Astrocyte (in vitro differentiated cells and primary cell): Measurements from ENCODE around the gene DOCK7. TPM values are rescaled to one million over a fixed set of nuclear protein-coding genes. Genes with fewer than 3 reads are reported as not detected.

Experiments used
- DNase-seq: peaks from one replicate; pipeline ENCODE4 v3.0.0-alpha.2; 2010; ENCODE audit warnings: low read depth
- FAIRE-seq: peaks from 2 replicates; lab custom pipeline; 2011; peaks lifted over from hg19 to GRCh38; lab: Jason Lieb, UNC
- H2AFZ ChIP-seq: 2 replicates; pipeline ENCODE4 v1.6.0; 2012; ENCODE audit warnings: low read depth, low read length, inconsistent platforms
- H3K27ac ChIP-seq: 2 replicates; pipeline ENCODE4 v1.5.1; 2011; ENCODE audit warnings: low read depth, low read length, inconsistent platforms
- H3K27me3 ChIP-seq: 2 replicates; pipeline ENCODE4 v1.6.0; 2011; ENCODE audit warnings: low read length, inconsistent platforms; ENCODE audit not compliant: insufficient read depth
- H3K36me3 ChIP-seq: 2 replicates; pipeline ENCODE4 v1.5.1; 2011; ENCODE audit warnings: low read length, inconsistent platforms; ENCODE audit not compliant: insufficient read depth
- H3K4me1 ChIP-seq: 2 replicates; pipeline ENCODE4 v1.5.1; 2011; ENCODE audit warnings: low read length, inconsistent platforms; ENCODE audit not compliant: insufficient read depth
- H3K4me2 ChIP-seq: 2 replicates; pipeline ENCODE4 v1.6.0; 2012; ENCODE audit warnings: low read length, inconsistent platforms
- H3K4me3 ChIP-seq: 2 replicates; pipeline ENCODE4 v1.5.1; 2011; ENCODE audit warnings: low read depth, mild to moderate bottlenecking, low read length, inconsistent platforms; ENCODE audit not compliant: insufficient read depth
- H3K79me2 ChIP-seq: 2 replicates; pipeline ENCODE4 v1.6.0; 2012; ENCODE audit warnings: mild to moderate bottlenecking, low read length, inconsistent platforms; ENCODE audit not compliant: insufficient read depth
- H3K9ac ChIP-seq: 2 replicates; pipeline ENCODE4 v1.6.0; 2012; ENCODE audit warnings: mild to moderate bottlenecking, low read length, inconsistent platforms
- H3K9me3 ChIP-seq: 2 replicates; pipeline ENCODE4 v1.5.1; 2012; ENCODE audit warnings: low read depth, mild to moderate bottlenecking, low read length, inconsistent platforms; ENCODE audit not compliant: insufficient read depth
- H4K20me1 ChIP-seq: 2 replicates; pipeline ENCODE4 v1.6.0; 2012; ENCODE audit warnings: low read length, inconsistent platforms; ENCODE audit not compliant: insufficient read depth
- H3K27ac Mint-ChIP-seq: one replicate; pipeline ENCODE4 v1.8.0; 2021; ENCODE audit warnings: mild to moderate bottlenecking, mixed read lengths; ENCODE audit not compliant: unreplicated experiment
- H3K27me3 Mint-ChIP-seq: one replicate; pipeline ENCODE4 v1.8.0; 2021; ENCODE audit warnings: low read depth, mixed read lengths; ENCODE audit not compliant: unreplicated experiment
- H3K36me3 Mint-ChIP-seq: one replicate; pipeline ENCODE4 v1.8.0; 2021; ENCODE audit warnings: low read depth, mixed read lengths; ENCODE audit not compliant: unreplicated experiment
- H3K4me1 Mint-ChIP-seq: one replicate; pipeline ENCODE4 v1.8.0; 2021; ENCODE audit warnings: low read depth, mixed read lengths; ENCODE audit not compliant: unreplicated experiment
- H3K4me3 Mint-ChIP-seq: one replicate; pipeline ENCODE4 v1.8.0; 2021; ENCODE audit warnings: mild to moderate bottlenecking, moderate library complexity, mixed read lengths; ENCODE audit not compliant: unreplicated experiment
- H3K9me3 Mint-ChIP-seq: one replicate; pipeline ENCODE4 v1.8.0; 2021; ENCODE audit warnings: mild to moderate bottlenecking, mixed read lengths; ENCODE audit not compliant: unreplicated experiment
- CTCF ChIP-seq: IDR thresholded peaks from 2 replicates; pipeline ENCODE4 v1.5.1; 2011; ENCODE audit warnings: low read depth, mild to moderate bottlenecking, inconsistent platforms, low read length, moderate library complexity; ENCODE audit not compliant: insufficient read depth
- EZH2 ChIP-seq: IDR thresholded peaks from 2 replicates; pipeline ENCODE4 v1.6.1; 2012; ENCODE audit warnings: mild to moderate bottlenecking, low read length, inconsistent platforms; ENCODE audit not compliant: insufficient read depth
- total RNA-seq: library from RNA; stranded (reverse); gene quantifications from 2 replicates; pipeline ENCODE4 v1.2.1, GENCODE V29; 2021

Gene DOCK7
- total RNA-seq, 1 donor from 2014 or later = 68.7 TPM

GRCh38 chr1:62426794-62427193, 261.4 kb downstream of the DOCK7 start:
- FAIRE-seq = no peak
- H3K27ac ChIP-seq = no peak overlapping the region
- no peaks in the 10 kb centered on the region for H3K36me3 Mint-ChIP-seq
- peaks cover 3% of the 10 kb centered on the region for H3K4me1 Mint-ChIP-seq
- peaks cover 2% of the 10 kb centered on the region for H3K9me3 Mint-ChIP-seq
- no peak overlapping the region for H3K4me3 ChIP-seq
- H4K20me1 ChIP-seq = no peaks in the 10 kb centered on the region
- no peaks in the 10 kb centered on the region for H3K9me3 ChIP-seq
- peaks cover 4% of the 10 kb centered on the region for H3K27me3 Mint-ChIP-seq
- H3K27me3 ChIP-seq = no peaks in the 10 kb centered on the region
- H3K27ac Mint-ChIP-seq = no peak overlapping the region
- H3K36me3 ChIP-seq = no peaks in the 10 kb centered on the region
- H2AFZ ChIP-seq = no peak overlapping the region
- H3K79me2 ChIP-seq = no peaks in the 10 kb centered on the region
- no peak overlapping the region for H3K4me2 ChIP-seq
- DNase-seq = no peak
- no peak overlapping the region for H3K4me3 Mint-ChIP-seq
- H3K9ac ChIP-seq = no peak overlapping the region
- TF ChIP-seq EZH2 = no peak
- no peak for TF ChIP-seq CTCF
- H3K4me1 ChIP-seq = no peaks in the 10 kb centered on the region

GRCh38 chr1:62426237-62426636, 261.9 kb downstream of the DOCK7 start:
- H3K4me1 Mint-ChIP-seq = peaks cover 3% of the 10 kb centered on the region
- FAIRE-seq (no peak), DNase-seq (no peak)
- no peaks in the 10 kb centered on the region for H3K4me1 ChIP-seq
- H3K27me3 Mint-ChIP-seq = peaks cover 3% of the 10 kb centered on the region
- H4K20me1 ChIP-seq = no peaks in the 10 kb centered on the region
- H3K4me3 Mint-ChIP-seq = no peak overlapping the region
- H3K36me3 Mint-ChIP-seq = no peaks in the 10 kb centered on the region
- H2AFZ ChIP-seq = no peak overlapping the region
- no peaks in the 10 kb centered on the region for H3K27me3 ChIP-seq
- H3K4me3 ChIP-seq = no peak overlapping the region
- H3K4me2 ChIP-seq = no peak overlapping the region
- no peak overlapping the region for H3K9ac ChIP-seq
- H3K36me3 ChIP-seq = no peaks in the 10 kb centered on the region
- no peaks in the 10 kb centered on the region for H3K79me2 ChIP-seq
- TF ChIP-seq EZH2 = no peak
- TF ChIP-seq CTCF = no peak
- no peak overlapping the region for H3K27ac Mint-ChIP-seq
- no peaks in the 10 kb centered on the region for H3K9me3 ChIP-seq
- peaks cover 2% of the 10 kb centered on the region for H3K9me3 Mint-ChIP-seq
- H3K27ac ChIP-seq = no peak overlapping the region

- H3K4me1 Mint-ChIP-seq = peaks cover 3% of the 10 kb centered on the region
- H3K36me3 ChIP-seq = no peaks in the 10 kb centered on the region
- H3K27me3 ChIP-seq = no peaks in the 10 kb centered on the region
- H3K27ac Mint-ChIP-seq = no peak overlapping the region
- no peak overlapping the region for H3K27ac ChIP-seq
- H3K9me3 Mint-ChIP-seq = no peaks in the 10 kb centered on the region
- H3K9me3 ChIP-seq = no peaks in the 10 kb centered on the region
- TF ChIP-seq CTCF (no peak), EZH2 (no peak)
- H3K4me3 ChIP-seq = no peak overlapping the region
- no peak overlapping the region for H2AFZ ChIP-seq
- no peak for FAIRE-seq
- H3K4me2 ChIP-seq = no peak overlapping the region
- no peak for DNase-seq
- no peaks in the 10 kb centered on the region for H4K20me1 ChIP-seq
- no peaks in the 10 kb centered on the region for H3K36me3 Mint-ChIP-seq
- H3K9ac ChIP-seq = no peak overlapping the region
- H3K27me3 Mint-ChIP-seq = no peaks in the 10 kb centered on the region
- H3K4me1 ChIP-seq = no peaks in the 10 kb centered on the region
- H3K79me2 ChIP-seq = no peaks in the 10 kb centered on the region
- H3K4me3 Mint-ChIP-seq = no peak overlapping the region
These were observed 263.1 kb downstream of the DOCK7 start for GRCh38 chr1:62425041-62425440.
